DND-41 (cell line): ENCODE data around the gene ZFP36.

ENCODE experiments used
- CTCF ChIP-seq: IDR thresholded peaks from 2 replicates; pipeline ENCODE4 v1.5.1; 2012; ENCODE audit warnings: borderline replicate concordance, low read length, moderate library complexity, mild to moderate bottlenecking; ENCODE audit not compliant: poor library complexity, severe bottlenecking; ENCODE audit errors: extremely low read depth
- EZH2 ChIP-seq: IDR thresholded peaks from 3 replicates; pipeline ENCODE4 v1.6.1; 2012; ENCODE audit warnings: borderline replicate concordance, low read depth, mild to moderate bottlenecking, moderate library complexity, low read length, inconsistent platforms; ENCODE audit not compliant: severe bottlenecking

- TF ChIP-seq CTCF (no peak), EZH2 (no peak)
These were observed 1.2 kb upstream of the ZFP36 start for GRCh38 chr19:39405261-39405957.
